NCI-H1048 (cell line): ENCODE results near the gene FAM135A.
"Not testable (repeated sequence)": the region's sequence is repeated elsewhere in the genome, so short reads cannot be mapped to it uniquely, and the experiment has no call there.

ENCODE experiments used
- DNase-seq: peaks from one replicate; lab custom pipeline; 2025; lab: John Stamatoyannopoulos, UW

The FAM135A gene

GRCh38 chr6:70459699-70460098 is 46.4 kb downstream of the FAM135A start:
- not testable (repeated sequence) for DNase-seq

DNA sequence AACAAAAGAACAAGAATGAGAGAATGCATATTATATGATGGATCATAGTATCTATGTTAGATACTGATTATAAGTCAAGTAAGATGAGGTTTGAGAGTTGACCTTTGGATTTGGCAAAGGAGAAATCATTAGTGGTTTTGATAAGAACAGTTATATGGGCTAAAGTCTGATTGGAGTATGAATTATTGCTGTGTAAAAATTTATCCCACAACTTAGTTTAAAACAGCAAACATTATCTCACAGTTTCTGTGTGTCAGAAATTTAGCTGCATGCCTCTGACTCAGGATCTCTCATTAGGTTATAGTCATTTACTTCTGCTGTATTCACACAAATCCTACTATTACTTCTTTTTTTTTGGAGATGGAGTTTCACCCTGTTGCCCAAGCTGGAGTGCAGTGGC is 56.7 kb downstream of the FAM135A start:
- DNase-seq = no peak

DNA sequence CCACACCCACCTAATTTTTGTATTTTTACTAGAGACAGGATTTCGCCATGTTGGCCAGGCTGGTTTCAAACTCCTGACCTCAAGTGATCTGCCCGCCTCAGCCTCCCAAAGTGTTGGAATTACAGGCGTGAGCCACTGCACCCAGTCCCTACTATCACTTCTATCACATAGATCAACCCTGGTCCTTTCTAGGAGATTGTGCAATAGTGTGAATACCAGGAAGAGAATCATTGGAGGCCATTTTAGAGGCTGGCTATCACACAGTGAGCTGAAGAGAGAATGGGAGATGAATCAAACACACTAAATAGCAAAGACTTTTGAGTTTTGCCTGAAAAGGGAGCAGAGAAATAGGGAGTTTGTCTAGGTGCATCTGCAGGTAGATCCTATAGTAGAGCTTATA is 57.2 kb downstream of the FAM135A start:
- DNase-seq = not testable (repeated sequence)

GRCh38 chr6:70474751-70475150 is 61.4 kb downstream of the FAM135A start:
- DNase-seq = no peak

GRCh38 chr6:70479236-70479635 is 65.9 kb downstream of the FAM135A start:
- DNase-seq = no peak

DNA sequence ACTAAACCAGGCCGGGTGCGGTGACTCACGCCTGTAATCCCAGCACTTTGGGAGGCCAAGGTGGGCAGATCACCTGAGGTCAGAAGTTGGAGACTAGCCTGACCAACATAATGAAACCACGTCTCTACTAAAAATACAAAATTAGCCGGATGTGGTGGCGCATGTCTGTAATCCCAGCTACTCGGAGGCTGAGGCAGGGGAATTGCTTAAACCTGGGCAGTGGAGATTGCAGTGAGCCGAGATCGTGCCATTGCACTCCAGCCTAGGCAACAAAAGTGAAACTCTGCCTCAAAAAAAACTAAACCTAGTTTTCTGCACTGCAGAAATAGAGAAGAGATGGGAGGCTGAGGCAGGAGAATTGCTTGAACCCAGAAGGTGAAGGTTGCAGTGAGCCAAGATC is 73.3 kb downstream of the FAM135A start:
- DNase-seq = not testable (repeated sequence)

DNA sequence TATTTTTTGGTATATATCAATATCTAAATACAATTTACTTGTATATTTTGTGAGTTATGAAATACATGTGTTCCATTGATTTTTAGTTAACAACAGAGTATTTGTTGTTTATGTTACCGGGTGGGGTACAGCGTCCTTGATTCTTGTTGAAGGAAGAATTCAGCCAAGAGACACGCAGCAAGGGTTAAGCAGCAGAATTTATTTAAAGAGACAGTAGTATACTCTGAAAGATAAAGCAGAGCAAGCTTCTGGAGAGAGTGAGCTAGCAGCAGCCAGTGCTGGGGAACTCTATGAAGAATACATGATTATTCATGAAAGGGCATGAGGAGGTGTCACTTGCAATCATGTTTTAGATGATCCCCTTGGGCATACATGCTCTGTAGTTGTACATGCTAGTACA is 76.1 kb downstream of the FAM135A start:
- DNase-seq = no peak

DNA sequence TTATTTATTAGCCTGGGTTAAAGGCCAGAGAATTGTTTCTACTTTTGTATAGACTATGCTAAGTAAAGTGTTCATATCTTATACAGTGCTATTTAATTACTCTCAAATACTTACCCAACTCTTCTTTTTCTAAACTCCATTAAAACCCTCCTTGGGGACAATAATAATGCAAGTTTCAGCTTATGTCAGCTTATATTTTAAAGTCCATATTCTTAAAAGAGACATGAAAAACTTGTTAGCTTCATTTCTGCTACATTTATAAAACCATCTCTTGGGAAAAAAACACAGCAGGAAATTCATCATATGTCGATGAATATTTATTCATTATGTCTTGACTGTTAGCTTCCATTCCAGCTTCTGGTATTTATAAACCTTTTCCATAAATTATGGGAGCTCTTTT is 81.5 kb downstream of the FAM135A start:
- no peak for DNase-seq

DNA sequence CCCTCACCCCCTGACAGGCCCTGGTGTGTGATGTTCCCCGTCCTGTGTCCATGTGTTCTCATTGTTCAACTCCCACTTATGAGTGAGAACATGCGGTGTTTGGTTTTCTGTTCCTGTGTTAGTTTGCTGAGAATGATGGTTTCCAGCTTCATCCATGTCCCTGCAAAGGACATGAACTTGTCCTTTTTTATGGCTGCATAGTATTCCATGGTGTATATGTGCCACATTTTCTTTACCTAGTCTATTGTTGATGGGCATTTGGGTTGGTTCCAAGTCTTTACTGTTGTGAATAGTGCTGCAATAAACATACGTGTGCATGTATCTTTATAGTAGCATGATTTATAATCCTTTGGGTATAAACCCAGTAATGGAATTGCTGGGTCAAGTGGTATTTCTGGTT is 82.5 kb downstream of the FAM135A start:
- DNase-seq = not testable (repeated sequence)

GRCh38 chr6:70502484-70502883 is 89.2 kb downstream of the FAM135A start:
- DNase-seq = no peak

DNA sequence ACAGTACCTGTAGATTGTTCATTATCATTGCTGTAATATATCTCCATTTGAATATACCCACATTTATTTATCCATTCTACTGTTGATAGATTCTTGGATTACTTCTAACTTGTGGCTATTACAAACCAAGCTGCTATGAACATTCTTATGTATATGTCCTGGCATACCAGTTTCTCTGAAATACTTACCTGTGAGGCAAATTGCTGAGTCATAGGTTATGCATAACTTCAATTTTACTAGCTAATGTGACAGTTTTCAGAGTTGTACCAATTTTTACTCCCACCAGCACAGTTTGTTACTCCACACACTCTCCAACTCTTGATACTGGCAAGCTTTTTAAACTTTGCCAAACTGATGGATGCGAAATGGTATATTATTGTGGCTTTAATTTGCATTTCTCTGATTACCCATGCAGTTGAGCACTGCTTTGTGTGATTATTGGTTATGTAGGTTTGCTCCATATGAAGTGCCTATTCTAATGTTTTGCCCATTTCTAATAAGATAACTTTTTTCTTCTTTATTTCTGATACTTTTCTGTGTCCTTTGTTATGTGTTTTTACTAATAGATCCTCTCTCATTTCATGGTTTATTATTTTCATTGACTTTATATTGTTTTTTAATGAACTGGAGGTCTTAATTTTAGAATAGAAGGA is 90.6 kb downstream of the FAM135A start:
- DNase-seq = no peak

DNA sequence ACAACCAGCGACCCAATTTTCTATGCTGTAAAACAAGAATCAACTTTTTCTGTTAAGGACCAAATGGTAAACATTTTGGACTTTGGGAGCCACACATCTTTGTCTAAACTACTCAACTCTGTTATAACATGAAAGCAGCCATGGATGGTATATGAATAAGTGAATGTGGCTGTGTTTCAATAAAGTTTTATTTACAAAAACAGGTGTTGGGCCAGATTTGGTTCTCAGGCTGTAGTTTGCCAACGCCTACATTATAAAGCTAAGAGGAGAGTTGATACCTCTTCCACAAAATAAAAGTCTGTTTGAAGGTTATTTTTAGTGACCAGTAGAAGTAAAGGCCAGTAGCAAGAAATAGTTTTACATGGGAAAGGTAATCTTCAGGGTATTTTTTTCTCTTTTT is 93.0 kb downstream of the FAM135A start:
- no peak for DNase-seq

DNA sequence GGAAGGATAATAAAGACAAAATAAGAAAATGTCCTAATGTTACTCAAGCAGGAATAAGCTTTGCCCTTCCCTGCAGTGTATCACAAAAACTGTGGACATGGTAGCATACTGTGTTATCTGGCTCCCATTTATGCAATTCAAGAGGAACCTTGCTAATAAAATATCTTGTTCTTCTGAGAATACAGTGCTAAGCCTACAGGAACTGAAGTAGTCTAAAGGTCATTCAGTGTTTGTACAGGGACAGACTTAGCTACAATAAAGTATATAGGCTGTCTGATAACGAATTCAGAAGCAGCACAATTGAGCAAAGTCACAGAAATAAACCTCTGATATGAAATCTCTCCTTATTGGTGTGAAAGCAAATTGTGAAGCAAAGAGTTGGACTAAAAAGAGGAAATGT is 93.9 kb downstream of the FAM135A start:
- DNase-seq = no peak

- DNase-seq = no peak
Measured at GRCh38 chr6:70508953-70509352, 95.6 kb downstream of the FAM135A start.

DNA sequence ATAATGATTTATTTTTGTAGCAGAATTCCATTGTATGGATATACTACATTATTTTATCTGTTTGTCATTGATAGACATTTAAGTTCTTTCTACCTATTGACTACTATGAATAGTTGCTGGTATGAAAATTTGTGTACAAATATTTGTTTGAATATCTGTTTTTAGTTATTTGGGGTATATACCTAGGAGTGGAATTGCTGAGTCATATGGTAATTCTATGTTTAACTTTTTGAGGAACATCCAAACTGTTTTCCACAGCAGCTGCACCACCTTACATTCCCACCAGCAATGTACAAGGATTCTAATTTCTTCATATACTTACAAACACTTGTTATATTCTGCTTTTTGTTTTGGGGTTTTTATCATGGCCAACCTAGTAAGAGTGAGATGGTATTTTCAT is 97.3 kb downstream of the FAM135A start:
- DNase-seq = no peak

GRCh38 chr6:70518723-70519122 is 105.4 kb downstream of the FAM135A start:
- DNase-seq = no peak

- DNase-seq = no peak
Measured at GRCh38 chr6:70520575-70520974, 107.3 kb downstream of the FAM135A start.

- DNase-seq = no peak
Measured at GRCh38 chr6:70524721-70525286, 111.5 kb downstream of the FAM135A start.

DNA sequence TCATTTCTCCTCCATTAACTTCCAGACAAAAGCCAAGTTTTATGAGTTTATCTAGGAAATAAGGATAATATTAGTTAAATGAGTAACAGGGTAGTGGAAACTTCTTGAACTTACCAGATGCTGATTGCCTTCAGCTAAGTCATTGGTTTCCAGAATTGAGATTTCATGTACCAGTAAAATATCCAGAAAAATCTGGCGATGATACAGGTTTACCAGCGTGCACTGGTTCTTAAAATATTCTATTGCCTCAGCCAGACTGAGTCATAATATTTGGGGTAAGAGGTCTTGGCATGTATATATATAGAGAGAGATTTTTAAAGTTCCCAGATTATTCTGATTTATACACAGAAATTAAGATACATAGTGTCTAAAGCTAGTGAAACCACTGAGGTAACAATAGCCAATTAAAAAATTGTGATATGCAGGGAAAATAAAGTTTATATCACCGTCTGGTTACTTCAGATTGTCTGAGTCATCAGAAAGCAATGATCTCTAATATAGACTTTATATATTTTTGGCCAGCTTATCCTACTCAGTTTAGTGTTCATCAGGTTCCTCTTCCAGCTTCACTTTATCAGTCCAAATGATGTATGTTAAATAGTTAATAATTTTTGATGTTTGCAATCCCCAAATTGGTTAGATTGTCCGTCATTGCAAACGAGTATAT is 113.9 kb downstream of the FAM135A start:
- DNase-seq = no peak

GRCh38 chr6:70530023-70530422 is 116.7 kb downstream of the FAM135A start:
- no peak for DNase-seq

- DNase-seq = no peak
Measured at GRCh38 chr6:70531133-70531532, 117.8 kb downstream of the FAM135A start.

- DNase-seq = no peak
Measured at GRCh38 chr6:70537266-70537665, 124.0 kb downstream of the FAM135A start.

DNA sequence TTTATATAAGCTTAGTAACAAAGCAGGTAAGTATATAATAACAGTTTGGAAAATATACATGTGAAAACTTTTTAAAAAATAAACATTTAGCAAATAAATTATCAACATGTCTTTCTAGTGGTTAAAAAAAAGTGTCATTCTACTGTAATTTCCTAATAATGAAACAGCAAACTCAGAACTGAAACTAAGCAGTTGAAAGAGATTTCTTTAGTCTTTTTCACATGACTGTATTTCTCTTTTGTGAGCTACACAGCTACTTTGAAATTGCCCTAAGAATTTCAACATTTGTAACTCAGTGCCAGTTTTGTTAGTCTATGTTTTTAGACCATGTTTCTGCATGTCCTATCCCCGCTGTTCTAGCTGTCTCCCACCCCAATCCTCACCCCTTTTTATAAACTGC is 125.1 kb downstream of the FAM135A start:
- DNase-seq = no peak

DNA sequence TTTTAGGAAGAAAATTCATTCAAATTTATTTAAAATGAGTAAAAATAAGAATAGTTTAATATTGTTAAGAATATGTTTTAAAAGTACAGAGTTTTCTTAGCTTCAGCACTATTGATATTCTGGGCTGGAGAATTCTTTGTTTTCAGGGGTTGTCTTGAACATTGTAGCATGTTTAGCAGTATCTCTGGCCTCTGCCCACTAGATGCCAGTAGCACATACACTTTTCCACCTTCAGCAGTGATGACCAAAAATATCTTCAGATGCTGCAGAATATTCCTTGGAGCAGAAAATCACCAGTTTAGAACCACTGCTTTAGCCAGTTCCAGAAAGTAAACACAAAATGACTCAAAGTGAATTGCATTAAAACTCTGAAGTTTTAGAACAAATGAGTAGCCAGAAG is 134.0 kb downstream of the FAM135A start:
- no peak for DNase-seq
